NOMO-1 treated with DMSO at 0.1 percent for 48 hours (cell line): ENCODE results near the gene COX7C.
"Not testable (repeated sequence)": the region's sequence is repeated elsewhere in the genome, so short reads cannot be mapped to it uniquely, and the experiment has no call there.

Source experiments
- DNase-seq: peaks from one replicate; lab custom pipeline; 2025; ENCODE audit not compliant: unreplicated experiment; lab: John Stamatoyannopoulos, UW

The COX7C gene

GRCh38 chr5:86617756-86618576 lies at the start of gene COX7C:
Gene COX7C, plus strand, starts transcription at chr5:86617941. Its CDS starts 115 bp downstream, at chr5:86618056.
- peak; percentile 97 for DNase-seq

GRCh38 chr5:86569522-86570426 lies 48.0 kb upstream of the COX7C start:
- not testable (repeated sequence) for DNase-seq

GRCh38 chr5:86570427-86571083 lies 47.2 kb upstream of the COX7C start:
- no peak for DNase-seq

- not testable (repeated sequence) for DNase-seq
Measured at GRCh38 chr5:86571109-86571508, 46.6 kb upstream of the COX7C start.

GRCh38 chr5:86572825-86573517 lies 44.8 kb upstream of the COX7C start:
- DNase-seq = no peak

GRCh38 chr5:86579502-86579901 lies 38.2 kb upstream of the COX7C start:
- no peak for DNase-seq

- DNase-seq = no peak
Measured at GRCh38 chr5:86596476-86596875, 21.3 kb upstream of the COX7C start.

GRCh38 chr5:86605881-86606280 lies 11.9 kb upstream of the COX7C start:
- no peak for DNase-seq

GRCh38 chr5:86613455-86613854 lies 4.3 kb upstream of the COX7C start:
- DNase-seq = peak; percentile 10

GRCh38 chr5:86617309-86617755 lies 409 bp upstream of the COX7C start:
- no peak for DNase-seq

GRCh38 chr5:86623785-86624483 lies 6.2 kb downstream of the COX7C start:
- DNase-seq = peak; percentile 65

- DNase-seq = no peak
Measured at GRCh38 chr5:86625148-86625547, 7.4 kb downstream of the COX7C start.

- DNase-seq = no peak
Measured at GRCh38 chr5:86626149-86626548, 8.4 kb downstream of the COX7C start.

GRCh38 chr5:86631165-86631564 lies 13.4 kb downstream of the COX7C start:
- DNase-seq = no peak

GRCh38 chr5:86640998-86641397 lies 23.3 kb downstream of the COX7C start:
- DNase-seq = no peak

- no peak for DNase-seq
Measured at GRCh38 chr5:86644843-86645242, 27.1 kb downstream of the COX7C start.

- DNase-seq = no peak
Measured at GRCh38 chr5:86645885-86646284, 28.1 kb downstream of the COX7C start.

GRCh38 chr5:86646671-86647070 lies 28.9 kb downstream of the COX7C start:
- no peak for DNase-seq

- no peak for DNase-seq
Measured at GRCh38 chr5:86649832-86650505, 32.2 kb downstream of the COX7C start.
